ENCODE measurements around the gene ANK2. TPM values are rescaled to one million over a fixed set of nuclear protein-coding genes. Genes with fewer than 3 reads are reported as not detected.

ANK2 gene
- total and polyA plus RNA-seq, 2 of the 13 experiments (the other 11 are each of a cell fraction or from before 2014, with no cell fraction given), result 2.7 to 15.1 TPM

DNA sequence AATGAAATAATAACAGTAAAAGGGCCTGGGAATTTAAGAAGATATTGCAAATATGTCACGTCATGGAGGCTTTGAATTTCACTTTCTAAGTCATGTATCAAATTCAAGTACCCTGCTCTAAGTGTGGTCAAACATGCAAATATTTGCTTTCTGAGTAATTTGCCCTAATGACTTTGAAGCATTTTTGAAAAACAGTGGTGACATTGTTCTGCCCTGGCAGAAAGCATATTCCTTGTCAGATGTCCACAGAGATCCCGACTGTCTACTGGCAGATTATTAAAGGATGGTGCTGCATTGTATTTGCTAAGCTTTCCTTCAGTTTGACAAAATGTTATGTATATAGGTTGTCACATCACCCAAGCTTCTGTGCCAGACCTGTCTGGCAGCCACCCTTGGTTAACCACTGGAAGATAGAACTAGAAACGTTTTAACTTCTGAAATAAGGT, 92.5 kb downstream of the ANK2 start (continued):
- TF ChIP-seq, protein P1, sequence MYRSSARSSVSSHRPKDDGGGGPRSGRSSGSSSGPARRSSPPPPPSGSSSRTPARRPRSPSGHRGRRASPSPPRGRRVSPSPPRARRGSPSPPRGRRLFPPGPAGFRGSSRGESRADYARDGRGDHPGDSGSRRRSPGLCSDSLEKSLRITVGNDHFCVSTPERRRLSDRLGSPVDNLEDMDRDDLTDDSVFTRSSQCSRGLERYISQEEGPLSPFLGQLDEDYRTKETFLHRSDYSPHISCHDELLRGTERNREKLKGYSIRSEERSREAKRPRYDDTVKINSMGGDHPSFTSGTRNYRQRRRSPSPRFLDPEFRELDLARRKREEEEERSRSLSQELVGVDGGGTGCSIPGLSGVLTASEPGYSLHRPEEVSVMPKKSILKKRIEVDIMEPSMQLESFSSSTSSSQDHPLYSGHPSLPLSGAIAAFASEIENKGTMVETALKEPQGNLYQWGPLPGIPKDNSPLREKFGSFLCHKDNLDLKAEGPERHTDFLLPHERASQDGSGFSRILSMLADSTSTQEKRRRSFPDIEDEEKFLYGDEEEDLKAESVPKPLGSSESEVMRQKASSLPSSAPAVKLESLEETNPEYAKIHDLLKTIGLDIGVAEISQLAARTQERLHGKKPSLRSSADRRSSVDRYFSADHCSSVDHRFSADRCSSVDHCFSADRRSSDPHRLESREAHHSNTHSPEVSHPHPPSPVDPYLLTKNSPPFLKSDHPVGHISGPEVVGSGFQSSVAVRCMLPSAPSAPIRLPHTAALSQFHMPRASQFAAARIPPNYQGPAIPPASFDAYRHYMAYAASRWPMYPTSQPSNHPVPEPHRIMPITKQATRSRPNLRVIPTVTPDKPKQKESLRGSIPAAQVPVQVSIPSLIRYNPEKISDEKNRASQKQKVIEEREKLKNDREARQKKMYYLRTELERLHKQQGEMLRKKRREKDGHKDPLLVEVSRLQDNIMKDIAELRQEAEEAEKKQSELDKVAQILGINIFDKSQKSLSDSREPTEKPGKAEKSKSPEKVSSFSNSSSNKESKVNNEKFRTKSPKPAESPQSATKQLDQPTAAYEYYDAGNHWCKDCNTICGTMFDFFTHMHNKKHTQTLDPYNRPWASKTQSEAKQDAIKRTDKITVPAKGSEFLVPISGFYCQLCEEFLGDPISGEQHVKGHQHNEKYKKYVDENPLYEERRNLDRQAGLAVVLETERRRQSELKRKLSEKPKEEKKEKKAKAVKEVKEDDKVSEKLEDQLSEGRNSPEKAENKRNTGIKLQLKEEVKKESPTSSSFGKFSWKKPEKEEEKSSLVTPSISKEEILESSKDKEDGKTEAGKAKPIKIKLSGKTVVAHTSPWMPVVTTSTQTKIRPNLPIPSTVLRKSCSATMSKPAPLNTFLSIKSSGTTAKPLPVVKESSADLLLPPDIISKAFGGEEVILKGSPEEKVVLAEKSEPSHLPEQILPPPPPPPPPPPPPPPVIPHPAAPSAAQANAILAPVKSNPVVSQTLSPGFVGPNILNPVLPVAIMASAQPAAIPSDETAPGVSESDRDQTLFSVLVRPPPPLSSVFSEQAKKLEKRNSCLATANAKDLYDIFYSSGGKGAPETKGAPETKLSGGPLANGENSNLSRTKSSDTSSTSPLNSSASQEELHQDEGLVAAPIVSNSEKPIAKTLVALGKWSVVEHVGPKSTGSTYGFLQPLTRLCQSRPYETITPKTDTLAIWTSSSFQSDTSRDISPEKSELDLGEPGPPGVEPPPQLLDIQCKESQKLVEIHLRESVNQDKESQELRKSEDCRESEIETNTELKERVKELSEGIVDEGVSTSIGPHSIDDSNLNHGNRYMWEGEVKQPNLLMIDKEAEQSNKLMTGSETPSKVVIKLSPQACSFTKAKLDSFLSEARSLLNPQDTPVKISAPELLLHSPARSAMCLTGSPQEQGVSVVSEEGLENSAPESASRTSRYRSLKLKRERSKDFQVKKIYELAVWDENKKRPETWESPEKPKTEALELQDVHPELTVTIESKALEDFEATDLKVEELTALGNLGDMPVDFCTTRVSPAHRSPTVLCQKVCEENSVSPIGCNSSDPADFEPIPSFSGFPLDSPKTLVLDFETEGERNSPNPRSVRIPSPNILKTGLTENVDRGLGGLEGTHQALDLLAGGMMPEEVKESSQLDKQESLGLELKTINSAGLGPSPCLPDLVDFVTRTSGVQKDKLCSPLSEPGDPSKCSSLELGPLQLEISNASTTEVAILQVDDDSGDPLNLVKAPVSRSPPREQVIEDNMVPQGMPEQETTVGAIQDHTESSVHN (CRISPR knock-in tag; IDR thresholded peaks at IDR 0.05), result no peak
- TF ChIP-seq ZNF3 (CRISPR knock-in tag; IDR thresholded peaks at IDR 0.05) (no peak), ZNF530 (CRISPR knock-in tag; IDR thresholded peaks at IDR 0.05; ENCODE audit: low read depth) (no peak), CREB1 (IDR thresholded peaks at IDR 0.05) (peak; percentile 82), CREB1 (CRISPR knock-in tag; IDR thresholded peaks at IDR 0.05) (peak; percentile 80), CEBPB (IDR thresholded peaks at IDR 0.05; ENCODE audit: borderline replicate concordance, low read depth, low read length) (peak; percentile 6; the same call in 1 of the 2 replicates), SOX5 (CRISPR knock-in tag; IDR thresholded peaks at IDR 0.05; ENCODE audit: borderline replicate concordance) (peak; percentile 92), MEIS1 (CRISPR knock-in tag; IDR thresholded peaks at IDR 0.05; ENCODE audit: borderline replicate concordance) (peak; percentile 65; the same call in 1 of the 2 replicates), ZNF431 (CRISPR knock-in tag; IDR thresholded peaks at IDR 0.05; ENCODE audit: borderline replicate concordance, low read depth) (no peak), ZNF441 (CRISPR knock-in tag; IDR thresholded peaks at IDR 0.05; ENCODE audit: borderline replicate concordance) (no peak), SUZ12 (IDR thresholded peaks at IDR 0.05; ENCODE audit: low read depth, low read length) (no peak), SMYD3 (CRISPR knock-in tag; IDR thresholded peaks at IDR 0.05) (no peak), SNAPC2 (CRISPR knock-in tag; IDR thresholded peaks at IDR 0.05) (0 out of 2 replicates have a peak, but pooled peaks have one; percentile 31), HOXD1 (CRISPR knock-in tag; IDR thresholded peaks at IDR 0.05) (peak; percentile 68), NR2F1 (CRISPR knock-in tag; IDR thresholded peaks at IDR 0.05) (peak; percentile 46 to 89; a peak in 2 of 4 replicates), RBAK (CRISPR knock-in tag; IDR thresholded peaks at IDR 0.05) (no peak)
- TF ChIP-seq, protein P2, sequence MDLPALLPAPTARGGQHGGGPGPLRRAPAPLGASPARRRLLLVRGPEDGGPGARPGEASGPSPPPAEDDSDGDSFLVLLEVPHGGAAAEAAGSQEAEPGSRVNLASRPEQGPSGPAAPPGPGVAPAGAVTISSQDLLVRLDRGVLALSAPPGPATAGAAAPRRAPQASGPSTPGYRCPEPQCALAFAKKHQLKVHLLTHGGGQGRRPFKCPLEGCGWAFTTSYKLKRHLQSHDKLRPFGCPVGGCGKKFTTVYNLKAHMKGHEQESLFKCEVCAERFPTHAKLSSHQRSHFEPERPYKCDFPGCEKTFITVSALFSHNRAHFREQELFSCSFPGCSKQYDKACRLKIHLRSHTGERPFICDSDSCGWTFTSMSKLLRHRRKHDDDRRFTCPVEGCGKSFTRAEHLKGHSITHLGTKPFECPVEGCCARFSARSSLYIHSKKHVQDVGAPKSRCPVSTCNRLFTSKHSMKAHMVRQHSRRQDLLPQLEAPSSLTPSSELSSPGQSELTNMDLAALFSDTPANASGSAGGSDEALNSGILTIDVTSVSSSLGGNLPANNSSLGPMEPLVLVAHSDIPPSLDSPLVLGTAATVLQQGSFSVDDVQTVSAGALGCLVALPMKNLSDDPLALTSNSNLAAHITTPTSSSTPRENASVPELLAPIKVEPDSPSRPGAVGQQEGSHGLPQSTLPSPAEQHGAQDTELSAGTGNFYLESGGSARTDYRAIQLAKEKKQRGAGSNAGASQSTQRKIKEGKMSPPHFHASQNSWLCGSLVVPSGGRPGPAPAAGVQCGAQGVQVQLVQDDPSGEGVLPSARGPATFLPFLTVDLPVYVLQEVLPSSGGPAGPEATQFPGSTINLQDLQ (CRISPR knock-in tag; IDR thresholded peaks at IDR 0.05), result no peak
- TF ChIP-seq, protein P3, sequence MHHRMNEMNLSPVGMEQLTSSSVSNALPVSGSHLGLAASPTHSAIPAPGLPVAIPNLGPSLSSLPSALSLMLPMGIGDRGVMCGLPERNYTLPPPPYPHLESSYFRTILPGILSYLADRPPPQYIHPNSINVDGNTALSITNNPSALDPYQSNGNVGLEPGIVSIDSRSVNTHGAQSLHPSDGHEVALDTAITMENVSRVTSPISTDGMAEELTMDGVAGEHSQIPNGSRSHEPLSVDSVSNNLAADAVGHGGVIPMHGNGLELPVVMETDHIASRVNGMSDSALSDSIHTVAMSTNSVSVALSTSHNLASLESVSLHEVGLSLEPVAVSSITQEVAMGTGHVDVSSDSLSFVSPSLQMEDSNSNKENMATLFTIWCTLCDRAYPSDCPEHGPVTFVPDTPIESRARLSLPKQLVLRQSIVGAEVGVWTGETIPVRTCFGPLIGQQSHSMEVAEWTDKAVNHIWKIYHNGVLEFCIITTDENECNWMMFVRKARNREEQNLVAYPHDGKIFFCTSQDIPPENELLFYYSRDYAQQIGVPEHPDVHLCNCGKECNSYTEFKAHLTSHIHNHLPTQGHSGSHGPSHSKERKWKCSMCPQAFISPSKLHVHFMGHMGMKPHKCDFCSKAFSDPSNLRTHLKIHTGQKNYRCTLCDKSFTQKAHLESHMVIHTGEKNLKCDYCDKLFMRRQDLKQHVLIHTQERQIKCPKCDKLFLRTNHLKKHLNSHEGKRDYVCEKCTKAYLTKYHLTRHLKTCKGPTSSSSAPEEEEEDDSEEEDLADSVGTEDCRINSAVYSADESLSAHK (CRISPR knock-in tag; IDR thresholded peaks at IDR 0.05; ENCODE audit: borderline replicate concordance), result no peak
